MM.1S (cell line): ENCODE data around the gene TMEM271.

ENCODE experiments used
- CTCF ChIP-seq: fragments of 300-600 bp; sonication (generic); IDR thresholded peaks from 2 replicates; pipeline ENCODE4 v1.5.1; 2016; ENCODE audit warnings: antibody characterized with exemption, low read length, mixed read lengths
- EZH2 ChIP-seq: fragments of 300-600 bp; sonication (generic); optimal IDR thresholded peaks from 2 replicates; pipeline ENCODE3; 2017; ENCODE audit warnings: low read depth, mild to moderate bottlenecking, antibody characterized with exemption, low read length, mixed read lengths

DNA sequence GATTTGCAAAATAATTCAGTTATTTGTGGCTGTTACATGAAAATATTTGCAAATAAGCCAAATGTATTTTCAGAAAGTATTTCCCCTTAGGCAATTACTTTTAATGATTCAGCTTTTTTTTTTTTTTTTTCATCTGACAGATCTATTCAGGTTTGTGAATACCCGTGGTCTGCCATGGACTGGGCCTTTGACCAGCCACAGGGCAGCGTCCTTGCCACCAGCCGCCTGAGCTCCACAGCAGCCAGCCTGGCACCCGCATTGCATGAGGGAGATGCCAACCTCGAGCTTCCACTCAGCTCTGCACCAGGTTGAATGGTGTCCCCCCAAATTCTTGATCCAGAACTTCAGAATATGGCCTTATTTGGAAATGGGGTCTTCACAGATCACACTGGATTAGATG, 14.7 kb downstream of the TMEM271 start:
- TF ChIP-seq EZH2 (no peak), CTCF (no peak)
